Smooth muscle cell (in vitro differentiated cells): ENCODE measurements around the gene YIPF2. TPM values are rescaled to one million over a fixed set of nuclear protein-coding genes. Genes with fewer than 3 reads are reported as not detected.

Source experiments
- DNase-seq: peaks from one replicate; lab custom pipeline; 2025; ENCODE audit not compliant: unreplicated experiment; lab: John Stamatoyannopoulos, UW
- H2AFZ ChIP-seq: fragments of 200-600 bp; sonication (generic); 2 replicates; pipeline ENCODE4 v1.6.0; 2016; ENCODE audit warnings: antibody characterized with exemption, low read depth, mild to moderate bottlenecking
- H3F3A ChIP-seq: fragments of 200-600 bp; sonication (generic); 2 replicates; pipeline ENCODE4 v1.6.0; 2017; ENCODE audit warnings: antibody characterized with exemption, low read depth
- H3K27ac ChIP-seq: fragments of 200-600 bp; sonication (generic); 2 replicates; pipeline ENCODE4 v1.5.1; 2016; ENCODE audit warnings: low read depth, mild to moderate bottlenecking
- H3K27me3 ChIP-seq: fragments of 200-600 bp; sonication (generic); 2 replicates; pipeline ENCODE4 v1.6.1; 2016; ENCODE audit warnings: low read depth, mild to moderate bottlenecking
- H3K36me3 ChIP-seq: fragments of 200-600 bp; sonication (generic); 2 replicates; pipeline ENCODE4 v1.5.1; 2016; ENCODE audit warnings: low read depth
- H3K4me1 ChIP-seq: fragments of 200-600 bp; sonication (generic); 2 replicates; pipeline ENCODE4 v1.5.1; 2016; ENCODE audit warnings: low read depth
- H3K4me2 ChIP-seq: fragments of 200-600 bp; sonication (generic); 2 replicates; pipeline ENCODE4 v1.6.0; 2016; ENCODE audit warnings: mild to moderate bottlenecking
- H3K4me3 ChIP-seq: fragments of 200-600 bp; sonication (generic); 2 replicates; pipeline ENCODE4 v1.5.1; 2016; ENCODE audit warnings: mild to moderate bottlenecking
- H3K79me2 ChIP-seq: fragments of 200-600 bp; sonication (generic); 2 replicates; pipeline ENCODE4 v1.6.0; 2016; ENCODE audit warnings: low read depth, mild to moderate bottlenecking
- H3K9ac ChIP-seq: fragments of 200-600 bp; sonication (generic); 2 replicates; pipeline ENCODE4 v1.6.0; 2016; ENCODE audit warnings: low read depth
- H3K9me3 ChIP-seq: fragments of 200-600 bp; sonication (generic); replicated peaks from 2 replicates; pipeline ENCODE4 v1.5.1; 2016; ENCODE audit warnings: low read depth
- H4K20me1 ChIP-seq: fragments of 200-600 bp; sonication (generic); 2 replicates; pipeline ENCODE4 v1.6.0; 2016; ENCODE audit warnings: low read depth
- CTCF ChIP-seq: fragments of 200-600 bp; sonication (generic); IDR thresholded peaks from 2 replicates; pipeline ENCODE4 v1.5.1; 2017; ENCODE audit warnings: borderline replicate concordance, mild to moderate bottlenecking, antibody characterized with exemption; ENCODE audit not compliant: insufficient read depth, poor library complexity, severe bottlenecking
- WGBS: methylation state at CpG from one replicate; pipeline ENCODE4 v1.1.7; 2016; ENCODE audit warnings: low lambda C conversion rate; 5-methylcytosine and 5-hydroxymethylcytosine counted together
- polyA plus RNA-seq: library from polyadenylated mRNA; unstranded; fragments of >200 nt; fragmentation: Nextera tagmentation; extraction: Ambion mirVana; gene quantifications from 2 replicates; pipeline ENCODE4 v1.2.1, GENCODE V29; 2016
- total RNA-seq: library from RNA; depleted of rRNA; stranded (reverse); fragments of >200 nt; gene quantifications from 2 replicates; pipeline ENCODE4 v1.2.3, GENCODE V29; 2014

The YIPF2 gene
- total and polyA plus RNA-seq, 2 experiments from 2014 or later = 90.6 to 106 TPM

DNA sequence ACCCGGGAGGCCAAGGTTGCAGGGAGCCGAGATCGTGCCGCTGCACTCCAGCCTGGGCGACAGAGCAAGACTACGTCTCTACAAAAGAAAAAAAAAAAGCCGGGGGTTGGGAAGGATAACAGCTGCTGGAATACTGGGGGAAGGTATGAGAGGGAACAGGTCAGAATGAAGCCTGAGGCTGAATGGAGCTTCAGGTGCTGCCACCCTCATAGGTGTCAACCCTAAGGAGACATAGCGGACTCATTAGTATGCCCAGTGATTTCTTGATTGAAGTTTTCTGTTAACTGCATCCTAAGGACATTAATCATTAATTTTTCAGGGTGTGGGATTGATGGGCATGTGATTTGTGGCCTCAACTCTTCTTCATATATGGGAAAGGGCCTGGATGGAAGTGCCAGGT is 38.4 kb upstream of the YIPF2 start:
- Histone ChIP-seq H3K4me2 (no peak overlapping the region), H3F3A (no peaks in the 10 kb centered on the region), H3K9me3 (no peaks in the 10 kb centered on the region), H3K27ac (no peak overlapping the region), H3K4me3 (no peak overlapping the region), H3K9ac (no peak overlapping the region), H4K20me1 (peaks cover 96% of the 10 kb centered on the region), H3K27me3 (no peaks in the 10 kb centered on the region), H3K79me2 (peaks cover 100% of the 10 kb centered on the region), H2AFZ (no peak overlapping the region), H3K36me3 (no peaks in the 10 kb centered on the region), H3K4me1 (peaks cover 4% of the 10 kb centered on the region)
- DNase-seq = no peak
- WGBS = 95% methylated on average over 8 of the region's 8 CpGs
- TF ChIP-seq CTCF = no peak

GRCh38 chr19:10965398-10965797 is 37.0 kb upstream of the YIPF2 start:
- Histone ChIP-seq H3K9ac (no peak overlapping the region), H3K27me3 (no peaks in the 10 kb centered on the region), H3K4me3 (no peak overlapping the region), H4K20me1 (peaks cover 82% of the 10 kb centered on the region), H3K9me3 (no peaks in the 10 kb centered on the region), H3K27ac (no peak overlapping the region), H3K4me2 (no peak overlapping the region), H3K79me2 (peaks cover 92% of the 10 kb centered on the region), H3K4me1 (peaks cover 4% of the 10 kb centered on the region), H2AFZ (no peak overlapping the region), H3F3A (no peaks in the 10 kb centered on the region), H3K36me3 (no peaks in the 10 kb centered on the region)
- DNase-seq = no peak
- no peak for TF ChIP-seq CTCF
- WGBS = 95% methylated on average over 6 of the region's 6 CpGs

GRCh38 chr19:10964903-10965302 is 36.5 kb upstream of the YIPF2 start:
- H3K4me2 ChIP-seq = no peak overlapping the region
- 98% methylated on average over 4 of the region's 4 CpGs for WGBS
- H3K27ac ChIP-seq = no peak overlapping the region
- peaks cover 77% of the 10 kb centered on the region for H4K20me1 ChIP-seq
- peaks cover 90% of the 10 kb centered on the region for H3K79me2 ChIP-seq
- peak; percentile 10 for TF ChIP-seq CTCF
- H3K9ac ChIP-seq = no peak overlapping the region
- DNase-seq = no peak
- H3K27me3 ChIP-seq = no peaks in the 10 kb centered on the region
- H3K9me3 ChIP-seq = no peaks in the 10 kb centered on the region
- H3K36me3 ChIP-seq = no peaks in the 10 kb centered on the region
- no peaks in the 10 kb centered on the region for H3F3A ChIP-seq
- H3K4me1 ChIP-seq = peaks cover 4% of the 10 kb centered on the region
- no peak overlapping the region for H2AFZ ChIP-seq
- no peak overlapping the region for H3K4me3 ChIP-seq

- Histone ChIP-seq H3K27ac (no peak overlapping the region), H3F3A (no peaks in the 10 kb centered on the region), H3K4me1 (peaks cover 4% of the 10 kb centered on the region), H3K4me2 (no peak overlapping the region), H3K36me3 (no peaks in the 10 kb centered on the region), H3K27me3 (no peaks in the 10 kb centered on the region), H3K79me2 (peaks cover 83% of the 10 kb centered on the region), H2AFZ (no peak overlapping the region), H3K9ac (no peak overlapping the region), H3K9me3 (no peaks in the 10 kb centered on the region), H3K4me3 (no peak overlapping the region), H4K20me1 (peaks cover 68% of the 10 kb centered on the region)
- 79% methylated on average over 4 of the region's 4 CpGs for WGBS
- DNase-seq = no peak
- TF ChIP-seq CTCF = no peak
These were observed 35.4 kb upstream of the YIPF2 start for GRCh38 chr19:10963865-10964264.
